Effector CD4-positive, alpha-beta T cell (primary cell): ENCODE results near the gene SAMSN1.
"Not testable (repeated sequence)": the region's sequence is repeated elsewhere in the genome, so short reads cannot be mapped to it uniquely, and the experiment has no call there.

Source experiments
- DNase-seq: peaks from one replicate; pipeline ENCODE4 v3.0.0-alpha.2; 2020

Gene SAMSN1

DNA sequence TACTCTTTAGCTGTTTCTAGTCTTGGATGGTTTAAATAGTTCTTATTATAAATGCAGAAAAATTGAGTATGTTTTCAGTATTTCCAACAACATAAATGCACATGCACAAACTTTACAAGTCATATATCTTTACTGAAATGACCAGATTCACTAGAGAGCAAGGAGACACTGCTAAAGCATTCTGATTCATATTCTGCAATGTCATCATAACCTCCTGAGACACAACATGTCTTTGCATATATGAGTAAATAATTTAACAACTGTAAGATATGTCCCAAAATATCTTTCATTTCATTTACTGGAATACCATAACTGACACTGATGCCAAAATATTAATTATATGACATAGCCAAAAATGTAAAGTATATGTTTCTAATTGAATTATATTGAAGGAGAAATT, 16.8 kb upstream of the SAMSN1 start:
- no peak for DNase-seq

DNA sequence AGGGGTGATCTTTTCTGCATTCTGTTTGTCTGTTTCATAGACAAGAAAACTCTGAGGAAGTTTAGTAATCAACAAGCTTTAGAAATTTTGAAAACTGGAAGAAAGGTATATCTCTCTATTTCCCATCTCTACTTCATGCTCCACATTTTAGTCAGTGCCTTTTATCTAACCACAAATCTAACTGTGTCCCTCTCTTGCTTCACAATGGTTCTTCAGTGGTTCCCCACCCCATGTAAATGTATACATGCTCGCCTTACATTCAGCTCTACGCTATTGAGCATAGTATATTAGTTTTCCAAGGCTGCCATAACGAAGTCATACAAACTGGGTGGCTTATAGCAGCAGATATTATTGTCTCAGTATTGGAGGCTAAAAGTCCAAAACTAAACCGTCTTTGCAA, 14.4 kb upstream of the SAMSN1 start:
- no peak for DNase-seq

DNA sequence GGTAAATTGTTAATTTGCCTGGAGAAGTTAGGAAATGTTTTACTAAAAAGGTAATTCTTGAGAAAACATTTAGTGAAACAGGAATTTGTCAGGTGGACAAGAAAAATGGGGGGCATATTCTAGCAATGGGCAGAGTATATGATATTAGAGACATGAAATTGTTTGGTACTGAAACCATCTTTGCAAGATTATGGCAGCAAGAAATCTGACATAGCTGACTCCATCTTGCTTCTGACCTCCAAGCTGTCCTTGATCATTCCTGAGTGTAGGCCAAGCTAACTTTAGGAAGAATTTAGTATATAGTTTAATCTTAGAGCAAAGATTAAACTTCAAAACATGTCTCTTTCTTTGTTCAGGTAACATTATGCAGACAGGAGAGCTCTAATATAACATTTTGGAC, 14.0 kb upstream of the SAMSN1 start:
- DNase-seq = no peak

DNA sequence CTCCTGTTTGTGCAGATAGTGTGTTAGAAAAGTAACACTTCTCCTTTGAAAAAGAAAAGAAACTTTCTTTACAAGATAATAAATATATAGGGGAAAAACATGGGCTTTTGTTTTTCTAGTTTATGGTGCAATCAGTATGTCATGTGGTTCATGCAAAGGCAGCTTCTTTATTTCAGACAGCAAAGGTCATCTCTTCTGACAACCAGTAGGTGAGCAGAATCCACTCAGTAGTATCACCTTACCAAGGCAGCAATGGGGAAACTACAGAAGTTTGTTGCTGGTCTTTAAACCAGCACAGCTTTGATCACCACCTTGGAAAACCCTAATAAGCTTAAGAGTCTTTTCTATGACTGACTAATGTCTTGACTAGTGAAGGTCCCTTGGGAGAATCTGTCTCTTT, 13.0 kb upstream of the SAMSN1 start:
- DNase-seq = no peak

DNA sequence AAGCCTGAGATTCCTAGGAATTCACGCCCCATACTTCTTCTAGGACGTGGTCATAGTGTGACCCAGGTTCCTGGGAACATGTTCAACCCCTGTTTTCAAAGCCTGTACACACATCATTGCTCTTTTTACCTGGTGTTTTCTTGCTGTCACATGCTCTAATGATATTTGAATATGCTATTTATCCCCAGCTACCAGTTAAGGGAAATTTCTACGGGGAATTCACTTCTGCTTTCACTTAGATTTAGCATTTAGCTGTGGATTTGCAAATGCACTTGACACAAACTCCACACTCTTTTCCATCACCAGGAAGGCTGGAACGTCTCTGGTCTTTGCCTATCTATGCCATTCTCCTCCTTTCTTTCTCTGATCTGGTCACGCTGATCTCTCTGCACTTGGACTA, 11.3 kb upstream of the SAMSN1 start:
- DNase-seq = no peak

DNA sequence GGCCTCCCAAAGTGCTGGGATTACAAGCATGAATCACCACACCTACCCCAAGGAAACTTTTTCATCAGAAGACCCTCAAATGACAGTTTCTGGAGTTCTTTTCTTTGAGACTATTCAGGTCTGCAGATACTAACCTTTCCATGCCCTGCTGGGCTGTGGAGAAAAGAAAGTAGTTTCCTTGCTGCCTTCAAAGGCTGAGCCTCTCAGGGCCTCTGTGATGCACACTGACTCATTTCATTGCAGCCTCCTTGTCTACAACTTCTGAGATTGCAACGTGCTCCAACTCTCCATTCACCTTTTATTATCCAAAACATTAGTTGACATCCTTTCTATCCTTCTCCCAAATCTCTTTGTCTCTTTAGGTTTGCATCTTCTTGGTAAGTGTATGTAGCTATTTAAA, 8.8 kb upstream of the SAMSN1 start:
- no peak for DNase-seq

DNA sequence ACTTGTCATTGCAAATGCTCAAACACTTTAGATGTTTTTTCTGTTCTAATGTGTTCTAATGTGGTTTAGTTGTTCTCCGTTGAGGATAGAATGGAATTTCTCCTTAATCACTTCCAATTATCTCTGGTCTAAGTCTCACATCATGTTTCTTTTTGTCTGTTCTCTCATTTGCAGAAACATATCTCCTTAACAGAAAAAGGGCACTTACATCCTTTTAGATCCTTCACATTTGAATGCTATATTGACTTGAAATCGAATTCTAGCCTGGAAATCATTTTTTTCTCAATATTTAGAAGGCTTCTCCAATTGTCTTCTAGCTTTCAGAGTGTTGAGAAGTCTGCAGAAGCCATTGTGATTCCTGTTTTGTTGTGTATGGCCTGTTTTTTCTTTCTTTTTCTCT, 7.3 kb upstream of the SAMSN1 start:
- DNase-seq = no peak

DNA sequence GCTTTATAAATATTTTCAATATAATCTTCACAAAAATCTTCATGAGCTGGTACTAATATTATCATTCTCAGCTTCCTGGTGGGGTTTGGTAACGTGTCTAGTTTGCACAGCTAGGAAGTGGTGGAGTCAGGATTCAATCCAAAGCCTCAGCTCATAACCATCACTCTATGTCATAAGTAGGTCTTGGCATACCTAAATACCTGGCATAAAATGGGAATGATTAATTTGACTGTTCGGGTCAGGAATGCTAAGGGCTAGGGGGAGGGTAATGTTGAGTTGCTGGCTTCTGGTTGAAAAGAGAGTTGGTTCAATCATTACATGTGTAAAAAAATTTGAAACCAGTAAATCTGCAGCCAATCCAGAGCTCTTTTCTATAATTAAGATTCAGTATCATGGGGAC, 5.6 kb upstream of the SAMSN1 start:
- DNase-seq = no peak

DNA sequence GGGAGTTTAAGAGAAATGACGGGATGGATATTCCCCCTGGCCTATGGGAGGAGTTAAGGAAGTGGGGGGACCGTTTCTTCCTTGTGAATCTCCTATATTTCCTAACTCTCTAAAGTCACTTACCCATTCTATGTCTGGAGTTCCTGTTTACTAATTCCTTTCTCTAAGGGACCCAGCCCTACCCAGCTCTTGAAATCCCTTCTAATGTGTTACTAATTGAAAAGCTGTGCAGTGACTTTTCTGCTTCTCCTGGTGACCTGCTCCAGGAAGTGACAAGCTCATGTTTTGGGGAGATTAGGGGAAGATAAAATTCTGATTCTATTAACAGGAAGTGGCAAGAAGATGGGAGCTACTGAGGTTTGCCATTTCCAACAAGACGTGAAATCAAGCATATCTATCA, 4.0 kb upstream of the SAMSN1 start:
- no peak for DNase-seq

DNA sequence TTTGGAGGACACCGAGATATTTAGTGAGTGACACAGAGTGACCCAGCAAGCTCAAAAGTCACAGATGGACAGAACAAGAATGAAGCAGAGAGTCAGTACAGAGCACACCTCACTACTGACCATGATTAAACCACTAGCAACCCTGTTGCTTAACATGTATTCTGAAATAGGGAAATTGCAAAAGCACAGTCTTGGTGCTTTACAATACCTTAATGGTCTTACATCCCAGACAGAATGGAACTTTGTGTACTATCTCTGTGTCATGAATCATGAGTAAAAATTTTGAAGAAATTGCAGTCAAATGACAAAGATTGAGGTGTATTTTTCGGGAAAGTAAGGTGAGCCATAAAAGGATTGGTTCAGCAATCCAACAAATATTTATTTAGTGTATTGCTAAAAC, 2.7 kb upstream of the SAMSN1 start:
- no peak for DNase-seq

DNA sequence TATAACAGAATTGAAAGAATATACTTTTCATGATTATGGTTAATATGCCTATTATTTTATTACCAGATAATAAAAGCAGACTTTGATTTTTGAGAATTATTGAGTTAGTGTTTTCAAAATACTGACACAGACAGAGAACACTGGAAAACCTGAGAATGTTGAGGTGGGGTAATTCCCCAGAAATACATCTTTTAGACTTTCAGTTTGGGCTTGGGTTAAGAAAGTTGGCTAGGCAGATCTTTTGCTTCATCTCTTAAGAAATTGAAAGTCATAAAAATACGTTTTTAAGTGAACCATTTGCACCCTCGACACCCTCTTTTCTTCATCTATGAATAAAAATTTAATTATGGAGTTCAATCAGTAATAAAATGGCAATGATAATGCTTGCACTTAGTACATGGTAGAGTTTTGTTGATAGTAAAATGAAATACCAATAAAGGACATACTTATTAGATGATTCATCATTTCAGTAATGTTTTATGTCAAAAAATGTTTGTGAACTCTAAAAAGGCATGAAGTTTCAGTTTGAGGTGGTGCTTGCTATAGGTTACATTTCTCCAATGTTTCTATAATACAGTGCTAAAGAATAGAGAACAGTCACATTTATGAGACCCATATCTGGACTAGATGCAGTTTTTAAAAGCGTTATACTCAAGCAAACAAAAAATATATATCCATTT, 1.9 kb upstream of the SAMSN1 start:
- no peak for DNase-seq

DNA sequence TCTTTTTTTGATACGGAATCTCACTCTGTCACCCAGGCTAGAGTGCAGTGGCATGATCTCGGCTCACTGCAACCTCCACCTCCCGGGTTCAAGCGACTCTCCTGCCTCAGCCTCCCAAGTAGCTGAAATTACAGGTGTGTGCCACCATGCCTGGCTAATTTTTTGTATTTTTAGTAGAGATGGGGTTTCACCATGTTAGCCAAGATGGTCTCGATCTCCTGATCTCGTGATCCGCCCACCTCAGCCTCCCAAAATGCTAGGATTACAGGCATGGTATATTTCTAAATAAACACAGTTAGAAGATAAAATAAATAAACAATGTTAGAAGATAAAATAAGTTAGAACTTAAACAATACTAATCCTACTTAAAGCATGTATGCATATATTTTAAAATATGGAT, 604 bp upstream of the SAMSN1 start:
- not testable (repeated sequence) for DNase-seq

DNA sequence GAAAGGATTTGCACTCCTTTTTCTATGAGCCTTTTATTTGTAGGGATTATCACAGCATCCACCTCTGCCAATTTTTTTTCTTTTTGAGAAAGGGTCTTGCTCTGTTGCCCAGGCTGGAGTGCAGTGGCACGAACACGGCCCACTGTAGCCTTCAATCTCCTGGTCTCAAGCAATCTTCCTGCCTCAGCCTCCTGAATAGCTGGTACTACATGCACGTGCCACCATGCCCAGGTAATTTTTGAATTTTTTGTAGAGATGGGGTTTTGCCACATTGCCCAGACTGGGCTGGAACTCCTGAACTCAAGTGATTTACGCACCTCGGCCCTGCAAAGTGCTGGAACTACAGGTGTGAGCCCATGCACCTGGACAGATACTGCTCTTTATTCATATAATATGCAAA, 2.1 kb downstream of the SAMSN1 start:
- no peak for DNase-seq

DNA sequence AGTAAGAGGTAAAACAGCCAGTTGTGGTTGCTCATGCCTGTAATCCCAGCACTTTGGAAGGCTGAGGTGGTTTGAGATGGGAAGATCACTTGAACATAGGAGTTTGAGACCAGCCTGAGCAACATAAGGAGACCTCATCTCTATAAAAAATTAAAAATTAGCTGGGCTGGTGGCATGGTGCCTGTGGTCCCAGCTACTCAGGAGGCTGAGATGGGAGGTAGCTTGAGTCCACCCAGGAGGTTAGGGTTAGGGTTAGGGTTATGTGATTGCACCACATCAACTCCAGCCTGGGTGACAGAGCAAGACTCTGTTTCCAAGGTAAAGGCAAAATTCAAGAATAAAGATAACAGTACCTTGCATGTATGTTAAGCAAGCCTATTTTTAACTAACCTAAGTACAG, 3.5 kb downstream of the SAMSN1 start:
- no peak for DNase-seq

DNA sequence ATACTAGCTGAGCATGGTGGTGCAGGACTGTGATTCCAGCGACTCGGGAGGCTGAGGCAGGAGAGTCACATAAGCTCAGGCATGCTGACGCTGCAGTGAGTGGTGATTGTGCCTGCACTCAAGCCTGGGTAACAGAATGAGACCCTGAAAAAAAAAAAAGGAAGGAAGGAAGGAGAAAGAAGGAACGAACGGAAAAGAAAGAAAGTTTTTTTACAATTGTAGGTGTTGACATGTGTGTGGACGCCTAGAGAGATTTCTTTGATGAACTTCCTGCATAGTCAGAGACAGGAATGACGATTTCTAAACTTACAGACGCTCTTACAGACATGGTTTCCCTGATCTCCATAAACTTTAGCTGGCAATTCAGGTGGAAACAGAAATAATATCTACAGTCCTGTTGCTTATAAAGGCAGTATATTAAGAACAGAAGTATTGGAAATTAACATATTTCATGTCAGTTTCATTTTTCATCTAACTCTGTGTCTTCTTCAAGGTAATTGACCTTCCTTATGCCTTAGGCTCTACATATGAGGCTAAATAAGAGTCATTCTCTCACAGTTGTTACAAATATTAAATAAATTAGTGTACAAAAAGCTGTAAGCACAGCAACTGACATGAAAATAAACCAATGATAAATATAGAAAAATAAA, 4.1 kb downstream of the SAMSN1 start:
- DNase-seq = peak; percentile 19

DNA sequence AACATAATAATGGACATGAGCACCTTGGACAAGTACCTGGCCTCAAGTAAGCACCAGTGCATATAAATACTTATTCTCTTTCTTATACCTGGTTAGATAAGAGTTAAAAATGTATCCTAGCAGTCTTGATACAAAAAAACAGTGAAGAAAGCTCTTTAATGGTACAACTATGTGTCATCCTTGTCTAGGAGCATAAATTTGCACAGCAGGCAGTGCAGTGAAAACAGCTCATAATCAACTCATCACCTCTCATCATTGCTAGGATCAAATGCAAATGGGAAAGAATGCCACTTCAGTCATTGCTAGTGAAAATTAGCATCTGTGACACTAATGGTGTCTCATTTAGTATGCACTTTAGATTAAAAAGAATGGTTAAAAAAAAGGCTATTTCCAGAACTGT, 7.6 kb downstream of the SAMSN1 start:
- no peak for DNase-seq

DNA sequence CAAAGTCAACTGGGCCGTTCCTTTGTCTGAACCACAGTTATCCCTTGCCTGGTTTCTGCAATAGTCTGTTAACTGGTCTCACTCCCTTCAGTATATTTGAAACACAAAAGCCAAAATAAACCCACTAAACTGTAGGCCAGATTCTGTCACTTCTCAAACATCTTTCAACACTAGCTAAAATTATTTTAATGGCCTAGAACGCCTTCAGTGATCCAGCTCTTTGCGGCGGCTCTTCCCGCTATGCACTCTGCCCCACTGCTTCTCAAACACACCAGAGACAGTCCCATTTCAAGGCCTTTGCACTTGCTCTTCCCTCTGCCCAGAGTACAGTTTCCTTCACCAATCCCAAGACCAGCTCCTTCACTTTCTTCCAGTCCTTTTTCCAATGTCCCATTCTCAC, 9.2 kb downstream of the SAMSN1 start:
- DNase-seq = no peak

DNA sequence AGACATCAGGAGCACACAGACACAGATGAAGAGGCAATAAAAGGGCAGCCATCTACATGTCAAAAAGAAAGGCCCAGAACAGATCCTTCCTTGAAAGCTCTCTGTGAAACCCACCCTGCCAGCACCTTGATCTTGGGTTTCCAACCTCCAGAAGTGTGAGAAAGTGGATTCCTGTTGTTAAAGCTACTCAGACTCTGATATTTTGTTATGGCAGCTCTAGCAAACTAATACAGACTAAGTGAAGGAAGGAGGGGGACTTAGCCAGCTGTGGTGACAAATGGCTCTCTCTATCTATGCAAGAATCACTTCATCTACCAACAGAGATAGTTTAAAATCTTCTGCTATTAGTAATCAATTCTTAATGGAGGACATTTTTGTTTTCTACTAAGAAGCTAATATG, 10.4 kb downstream of the SAMSN1 start:
- no peak for DNase-seq

DNA sequence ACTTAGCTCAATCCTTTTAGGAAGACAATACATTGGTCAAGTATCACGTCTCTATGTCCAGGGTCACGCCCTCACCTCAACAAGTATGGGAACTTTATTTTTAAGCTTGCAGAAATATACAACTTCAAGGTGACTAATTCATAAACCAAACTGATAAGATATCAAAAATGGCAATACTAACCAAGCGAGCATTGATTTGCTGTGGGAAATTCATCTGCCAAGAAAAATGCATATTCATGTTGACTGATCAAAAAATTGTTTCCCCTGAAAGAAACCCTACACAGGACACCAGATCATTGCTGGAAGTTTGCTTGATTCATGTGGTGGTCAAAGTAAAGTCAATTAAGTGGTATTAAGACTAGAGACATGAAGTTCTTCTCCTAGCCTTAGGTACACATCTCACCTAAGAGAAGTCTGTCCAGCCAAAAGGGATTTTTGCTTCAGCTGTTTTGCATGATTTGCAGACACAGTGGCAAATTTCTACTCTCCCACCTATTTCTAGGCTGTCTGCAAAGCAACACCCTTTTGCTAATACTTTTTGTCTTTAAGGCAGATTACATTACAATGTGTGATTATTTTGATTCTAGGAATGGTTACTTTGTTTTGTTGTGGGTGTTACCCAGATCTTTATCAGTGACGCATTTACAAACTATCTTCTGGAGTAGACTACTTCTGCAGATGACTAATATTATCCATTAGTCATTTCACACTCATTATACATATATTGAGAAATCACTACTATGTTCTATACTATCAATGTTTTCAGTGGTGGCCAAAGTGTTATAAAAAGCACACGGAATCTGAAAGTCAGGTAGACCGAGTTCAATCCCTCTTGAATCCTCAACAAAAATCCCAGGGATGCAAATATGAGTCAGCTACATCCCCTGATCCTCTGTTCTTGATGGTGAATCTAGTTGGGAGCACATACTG, 12.4 kb downstream of the SAMSN1 start:
- peak; percentile 43 for DNase-seq

DNA sequence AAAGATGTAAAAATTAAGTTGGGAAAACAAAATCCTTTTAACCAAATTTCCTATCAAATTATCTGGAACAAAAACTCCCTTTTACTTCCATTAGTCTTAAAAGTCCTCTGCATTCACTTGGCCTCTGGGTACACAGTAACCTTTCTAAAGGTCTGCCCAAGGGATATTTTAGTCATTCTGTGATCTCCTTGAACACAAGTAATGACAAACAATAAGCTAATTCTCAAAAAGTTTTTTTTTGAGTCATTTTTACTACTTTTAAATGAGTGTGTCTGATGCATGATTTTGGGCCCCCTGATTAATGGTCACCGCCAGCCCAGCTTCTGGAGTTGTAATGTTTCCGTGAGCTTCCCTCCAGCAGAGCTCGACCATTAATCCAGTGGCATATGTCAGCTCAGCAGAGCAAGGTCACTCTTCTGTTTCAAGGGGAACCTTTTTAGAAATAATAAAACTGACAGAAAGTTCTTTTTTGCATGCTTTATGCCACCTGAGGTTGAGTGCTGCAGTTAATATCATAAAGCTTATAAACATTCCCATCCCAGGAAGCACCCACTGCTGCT, 14.3 kb downstream of the SAMSN1 start:
- no peak for DNase-seq

DNA sequence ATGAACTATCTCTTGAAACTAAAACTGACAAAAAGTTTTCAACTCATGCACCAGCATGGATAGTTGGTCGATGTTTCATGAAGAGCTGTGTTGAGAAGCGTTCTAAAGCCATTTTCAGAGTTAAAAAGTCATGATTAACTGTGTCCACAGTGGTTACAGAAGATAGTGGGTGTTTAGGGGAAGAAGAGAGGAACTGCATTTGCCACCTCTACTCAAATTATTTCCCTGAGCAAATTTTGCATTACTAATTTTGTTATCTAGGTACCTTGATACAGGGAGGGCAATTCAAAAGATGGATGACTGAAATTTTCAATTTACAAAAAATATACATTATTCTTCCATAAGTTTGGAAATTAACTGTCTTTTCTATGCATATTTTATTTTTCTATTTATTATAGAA, 15.5 kb downstream of the SAMSN1 start:
- DNase-seq = no peak

DNA sequence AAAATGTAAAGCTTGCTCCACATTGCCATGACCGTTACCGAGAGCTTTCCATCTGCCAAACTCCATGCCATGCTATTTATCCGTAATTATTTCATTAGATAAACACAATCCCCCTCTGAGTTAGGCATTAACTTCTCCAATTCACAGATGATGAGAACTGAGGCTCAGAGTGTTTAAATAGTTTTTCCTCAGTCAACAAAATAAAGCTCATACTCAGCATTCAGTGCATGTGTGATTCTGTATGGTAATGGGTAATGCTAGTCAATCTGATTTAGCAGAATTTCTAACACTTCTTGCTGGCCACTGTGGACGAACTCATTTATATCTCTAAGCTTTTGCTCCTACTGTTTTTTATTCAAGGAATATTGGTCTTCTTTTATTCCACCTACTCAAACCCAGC, 17.3 kb downstream of the SAMSN1 start:
- DNase-seq = no peak
